Adrenal gland (tissue), 5 donors: ENCODE results near the gene GSTA1.

ENCODE experiments used
- CTCF ChIP-seq, 6 experiments: fragments of 450-650 bp in 4 of 6; fragments of 200-600 bp in 2 of 6; sonication (generic) in 1 of 6; IDR thresholded peaks; 1 replicate in 5 of 6; 2 replicates in 1 of 6; pipeline versions ENCODE4 v1.5.1 to v1.8.0; 2016 to 2021; ENCODE audit warnings: antibody characterized with exemption in 6 of 6, mild to moderate bottlenecking in 2 of 6, moderate library complexity in 1 of 6
- POLR2A ChIP-seq, 2 donors: fragments of 450-650 bp; IDR thresholded peaks; one replicate each; pipeline ENCODE4 v1.6.1; 2017; ENCODE audit warnings: antibody characterized with exemption in 2 of 2, mild to moderate bottlenecking in 2 of 2, moderate library complexity in 1 of 2
- donor health status: DM: no; HTN: no; CAD: no.

DNA sequence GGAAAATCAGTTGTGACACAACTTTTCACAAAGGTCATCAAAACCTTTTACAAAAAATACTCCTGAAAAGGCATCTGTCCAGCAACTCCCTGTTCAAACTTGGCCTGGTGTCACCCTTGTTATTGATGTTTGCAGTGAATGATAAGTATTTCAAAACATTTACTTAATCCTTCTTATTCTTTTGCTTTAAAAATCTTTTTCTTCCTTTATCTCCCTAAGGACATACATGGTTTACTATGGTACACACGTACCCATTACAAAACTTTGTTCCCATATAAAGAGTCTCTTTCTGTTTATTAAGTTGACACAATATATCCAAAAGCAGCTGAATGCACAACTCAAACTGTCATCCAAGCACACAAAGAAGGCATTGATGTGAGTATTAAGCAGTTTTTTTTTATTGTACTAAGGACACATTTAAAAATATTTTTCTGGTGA, 57.8 kb downstream of the GSTA1 start:
- TF ChIP-seq CTCF (IDR thresholded peaks at IDR 0.05): no peak
- TF ChIP-seq POLR2A (IDR thresholded peaks at IDR 0.05): no peak
